Neutrophil (primary cell): ENCODE measurements around the gene CIBAR2.
A peak's percentile ranks its signal among the peaks of the same experiment; 100 is the strongest.

Source experiments
- H3K27ac ChIP-seq: fragments of 200-600 bp; sonication (generic); 2 replicates; pipeline ENCODE4 v1.5.1; 2016; ENCODE audit warnings: mild to moderate bottlenecking, moderate library complexity
- H3K27me3 ChIP-seq: fragments of 200-600 bp; sonication (generic); 2 replicates; pipeline ENCODE4 v1.6.0; 2016; ENCODE audit warnings: mild to moderate bottlenecking
- H3K36me3 ChIP-seq: fragments of 200-600 bp; sonication (generic); 2 replicates; pipeline ENCODE4 v1.5.1; 2017
- H3K4me1 ChIP-seq, 2 experiments: fragments of 200-600 bp in 1 of 2; sonication (generic) in 1 of 2; 1 replicate in 1 of 2; 2 replicates in 1 of 2; pipeline versions ENCODE4 v1.5.1 to v1.6.1; 2013 to 2016; ENCODE audit warnings: low read depth in 1 of 2, low read length in 1 of 2, mild to moderate bottlenecking in 1 of 2, moderate library complexity in 1 of 2; ENCODE audit not compliant: control insufficient read depth in 1 of 2, insufficient read depth in 1 of 2
- H3K4me3 ChIP-seq, 2 experiments: fragments of 200-600 bp in 1 of 2; sonication (generic) in 1 of 2; 1 replicate in 1 of 2; 2 replicates in 1 of 2; pipeline ENCODE4 v1.5.1; 2013 to 2016; ENCODE audit warnings: low read depth in 1 of 2, low read length in 1 of 2, mild to moderate bottlenecking in 1 of 2, moderate library complexity in 1 of 2
- H3K9me3 ChIP-seq: fragments of 200-600 bp; sonication (generic); 2 replicates; pipeline ENCODE4 v1.5.1; 2016
- CTCF ChIP-seq: fragments of 200-600 bp; sonication (generic); IDR thresholded peaks from 2 replicates; pipeline ENCODE4 v1.5.1; 2016; ENCODE audit warnings: antibody characterized with exemption

CIBAR2 gene

GRCh38 chr16:85112364-85112763, at the start of gene CIBAR2:
Gene CIBAR2, minus strand, starts transcription at chr16:85112472. Its CDS starts 120 bp downstream, at chr16:85112352.
- Histone ChIP-seq H3K36me3 (no peaks in the 10 kb centered on the region), H3K4me3 (no peak within 1 kb of the TSS), H3K9me3 (no peaks in the 10 kb centered on the region), H3K27ac (no peak within 1 kb of the TSS), H3K27me3 (no peaks in the 10 kb centered on the region), H3K4me1 (peaks cover 4 to 10% of the 10 kb centered on the region in 2 experiments)
- no peak for TF ChIP-seq CTCF

GRCh38 chr16:85159179-85159980, 47.1 kb upstream of the CIBAR2 start:
- Histone ChIP-seq H3K4me1 (peaks cover 0 to 8% of the 10 kb centered on the region in 2 experiments), H3K36me3 (no peaks in the 10 kb centered on the region), H3K9me3 (no peaks in the 10 kb centered on the region), H3K27ac (no peak overlapping the region), H3K4me3 (no peak overlapping the region), H3K27me3 (peaks cover 42% of the 10 kb centered on the region)
- no peak for TF ChIP-seq CTCF

- H3K4me1 ChIP-seq, result peaks cover 0 to 8% of the 10 kb centered on the region in 2 experiments
- peaks cover 36% of the 10 kb centered on the region for H3K27me3 ChIP-seq
- no peak for TF ChIP-seq CTCF
- no peak overlapping the region for H3K4me3 ChIP-seq
- no peaks in the 10 kb centered on the region for H3K9me3 ChIP-seq
- H3K36me3 ChIP-seq, result no peaks in the 10 kb centered on the region
- H3K27ac ChIP-seq, result no peak overlapping the region
Measured at GRCh38 chr16:85158743-85159178, 46.5 kb upstream of the CIBAR2 start.

GRCh38 chr16:85157813-85158742, 45.8 kb upstream of the CIBAR2 start:
- Histone ChIP-seq H3K27ac (no peak overlapping the region), H3K9me3 (no peaks in the 10 kb centered on the region), H3K4me1 (peaks cover 0 to 8% of the 10 kb centered on the region in 2 experiments), H3K36me3 (no peaks in the 10 kb centered on the region), H3K27me3 (peaks cover 29% of the 10 kb centered on the region), H3K4me3 (peak overlapping the region in 1 of 2 experiments; percentile 38)
- no peak for TF ChIP-seq CTCF

- Histone ChIP-seq H3K27me3 (peaks cover 26% of the 10 kb centered on the region), H3K27ac (no peak overlapping the region)
Measured at GRCh38 chr16:85157372-85157771, 45.1 kb upstream of the CIBAR2 start.

More at GRCh38 chr16:85157372-85157771, 45.1 kb upstream of the CIBAR2 start:
- no peak for TF ChIP-seq CTCF
- Histone ChIP-seq H3K4me3 (no peak overlapping the region), H3K36me3 (no peaks in the 10 kb centered on the region), H3K4me1 (peaks cover 0 to 8% of the 10 kb centered on the region in 2 experiments), H3K9me3 (no peaks in the 10 kb centered on the region)
